Spinal cord (tissue), 10 donors: ENCODE data around the gene NLGN1. TPM values are rescaled to one million over a fixed set of nuclear protein-coding genes. Genes with fewer than 3 reads are reported as not detected.
A peak's percentile ranks its signal among the peaks of the same experiment; 100 is the strongest.
"Not testable (repeated sequence)": the region's sequence is repeated elsewhere in the genome, so short reads cannot be mapped to it uniquely, and the experiment has no call there.

ENCODE experiments used
- DNase-seq, 6 donors: peaks; one replicate each; pipeline versions ENCODE4 v3.0.0 to v3.0.0-alpha.2; 2013 to 2015; ENCODE audit warnings: low spot score in 6 of 6, low read depth in 4 of 6
- H3K27ac ChIP-seq: one replicate; pipeline ENCODE4 v1.5.1; 2013; ENCODE audit warnings: low read depth, low read length, control low read depth
- H3K27me3 ChIP-seq: one replicate; pipeline ENCODE4 v1.6.1; 2013; ENCODE audit warnings: low read length; ENCODE audit not compliant: control insufficient read depth, insufficient read depth
- H3K36me3 ChIP-seq: one replicate; pipeline ENCODE4 v1.6.1; 2013; ENCODE audit warnings: low read length; ENCODE audit not compliant: control insufficient read depth, insufficient read depth
- H3K4me1 ChIP-seq: one replicate; pipeline ENCODE4 v1.6.1; 2013; ENCODE audit warnings: low read length; ENCODE audit not compliant: control insufficient read depth, insufficient read depth
- H3K4me3 ChIP-seq: one replicate; pipeline ENCODE4 v1.5.1; 2013; ENCODE audit warnings: low read depth, low read length, control low read depth
- H3K9me3 ChIP-seq: one replicate; pipeline ENCODE4 v1.6.1; 2013; ENCODE audit warnings: low read length; ENCODE audit not compliant: control insufficient read depth, insufficient read depth
- WGBS: methylation state at CpG from one replicate; pipeline ENCODE4 v1.1.5; 2013; ENCODE audit warnings: missing lambda C conversion rate; ENCODE audit not compliant: insufficient coverage; 5-methylcytosine and 5-hydroxymethylcytosine counted together
- polyA plus RNA-seq, 2 donors: library from polyadenylated mRNA; unstranded; fragments of 120-200 nt; gene quantifications; one replicate each; pipeline ENCODE4 v1.2.1, GENCODE V29; 2013; ENCODE audit not compliant: insufficient read length in 2 of 2
- total RNA-seq, 2 donors: library from RNA; depleted of rRNA in 1 of 2; stranded (reverse); fragments of 120-200 nt in 1 of 2; fragments of >200 nt in 1 of 2; gene quantifications; one replicate each; pipeline versions ENCODE4 v1.2.3 to v1.2.4, GENCODE V29; 2013 to 2014
- donor health status: healthy.

Gene NLGN1
- total and polyA plus RNA-seq, 4 donors = 18.9 to 81.2 (median 40.0) TPM

- H3K4me3 ChIP-seq, H3K27me3 ChIP-seq, H3K9me3 ChIP-seq, H3K27ac ChIP-seq, DNase-seq, H3K36me3 ChIP-seq, H3K4me1 ChIP-seq: not testable (repeated sequence)
- no CpG with 5 or more reads among the region's 2 CpGs for WGBS
Measured at GRCh38 chr3:173545590-173545989, 148.0 kb downstream of the NLGN1 start.

GRCh38 chr3:173547070-173547469 is 149.5 kb downstream of the NLGN1 start:
- no peak overlapping the region for H3K27ac ChIP-seq

GRCh38 chr3:173548261-173548660 is 150.7 kb downstream of the NLGN1 start:
- Histone ChIP-seq H3K27ac (no peak overlapping the region), H3K4me3 (no peak overlapping the region), H3K9me3 (no peaks in the 10 kb centered on the region), H3K27me3 (no peaks in the 10 kb centered on the region), H3K36me3 (no peaks in the 10 kb centered on the region), H3K4me1 (no peaks in the 10 kb centered on the region)
- no CpG with 5 or more reads among the region's 2 CpGs for WGBS
- DNase-seq = no peak

More at GRCh38 chr3:173547070-173547469, 149.5 kb downstream of the NLGN1 start:
- Histone ChIP-seq H3K36me3 (no peaks in the 10 kb centered on the region), H3K4me1 (no peaks in the 10 kb centered on the region), H3K9me3 (no peaks in the 10 kb centered on the region), H3K4me3 (no peak overlapping the region), H3K27me3 (no peaks in the 10 kb centered on the region)
- peak in 1 of 6 donors; percentile 17 for DNase-seq
- WGBS = no CpG with 5 or more reads among the region's 6 CpGs

- Histone ChIP-seq H3K27ac (no peak overlapping the region), H3K4me1 (no peaks in the 10 kb centered on the region), H3K27me3 (no peaks in the 10 kb centered on the region), H3K36me3 (no peaks in the 10 kb centered on the region), H3K4me3 (no peak overlapping the region), H3K9me3 (no peaks in the 10 kb centered on the region)
- WGBS = 13% methylated on average over 1 of the region's 4 CpGs
- no peak for DNase-seq
Measured at GRCh38 chr3:173552526-173552925, 155.0 kb downstream of the NLGN1 start.

- H3K9me3 ChIP-seq = no peaks in the 10 kb centered on the region
- DNase-seq = peak in 4 of 6 donors; percentile 7 to 71 (median 42)
- H3K27ac ChIP-seq = no peak overlapping the region
- WGBS = 0% methylated on average over 1 of the region's 3 CpGs
- no peak overlapping the region for H3K4me3 ChIP-seq
- H3K4me1 ChIP-seq = no peaks in the 10 kb centered on the region
- no peaks in the 10 kb centered on the region for H3K36me3 ChIP-seq
- no peaks in the 10 kb centered on the region for H3K27me3 ChIP-seq
Measured at GRCh38 chr3:173553635-173554280, 156.2 kb downstream of the NLGN1 start.

GRCh38 chr3:173556546-173556945 is 159.0 kb downstream of the NLGN1 start:
- Histone ChIP-seq H3K4me1 (no peaks in the 10 kb centered on the region), H3K9me3 (no peaks in the 10 kb centered on the region), H3K4me3 (no peak overlapping the region), H3K27me3 (no peaks in the 10 kb centered on the region), H3K27ac (no peak overlapping the region), H3K36me3 (no peaks in the 10 kb centered on the region)
- DNase-seq = no peak
- no CpG with 5 or more reads among the region's 2 CpGs for WGBS

- no peaks in the 10 kb centered on the region for H3K36me3 ChIP-seq
- 95% methylated on average over 2 of the region's 3 CpGs for WGBS
- no peak for DNase-seq
- H3K4me1 ChIP-seq = no peaks in the 10 kb centered on the region
- no peak overlapping the region for H3K27ac ChIP-seq
- no peaks in the 10 kb centered on the region for H3K27me3 ChIP-seq
- no peaks in the 10 kb centered on the region for H3K9me3 ChIP-seq
- H3K4me3 ChIP-seq = no peak overlapping the region
Measured at GRCh38 chr3:173567997-173568396, 170.5 kb downstream of the NLGN1 start.

GRCh38 chr3:173568623-173569022 is 171.1 kb downstream of the NLGN1 start:
- no peaks in the 10 kb centered on the region for H3K9me3 ChIP-seq
- WGBS = 89% methylated on average over 10 of the region's 14 CpGs
- H3K4me1 ChIP-seq = no peaks in the 10 kb centered on the region
- no peak for DNase-seq
- H3K36me3 ChIP-seq = no peaks in the 10 kb centered on the region
- no peak overlapping the region for H3K27ac ChIP-seq
- no peaks in the 10 kb centered on the region for H3K27me3 ChIP-seq
- H3K4me3 ChIP-seq = no peak overlapping the region

GRCh38 chr3:173583496-173583895 is 186.0 kb downstream of the NLGN1 start:
- no peaks in the 10 kb centered on the region for H3K4me1 ChIP-seq
- no peaks in the 10 kb centered on the region for H3K9me3 ChIP-seq
- H3K36me3 ChIP-seq = no peaks in the 10 kb centered on the region
- no peak overlapping the region for H3K27ac ChIP-seq
- 60% methylated on average over 1 of the region's 2 CpGs for WGBS
- H3K27me3 ChIP-seq = no peaks in the 10 kb centered on the region
- no peak overlapping the region for H3K4me3 ChIP-seq
- DNase-seq = peak in 1 of 6 donors; percentile 5

- DNase-seq = peak; percentile 70 to 96 (median 77)
- H3K27ac ChIP-seq = peak overlapping the region; percentile 89
- H3K36me3 ChIP-seq = no peaks in the 10 kb centered on the region
- peak overlapping the region; percentile 86 for H3K4me3 ChIP-seq
- H3K27me3 ChIP-seq = no peaks in the 10 kb centered on the region
- H3K4me1 ChIP-seq = no peaks in the 10 kb centered on the region
- 0% methylated on average over 9 of the region's 16 CpGs for WGBS
- no peaks in the 10 kb centered on the region for H3K9me3 ChIP-seq
Measured at GRCh38 chr3:173584093-173584837, 186.7 kb downstream of the NLGN1 start.
